ENCODE results near the gene RNF130.
"Not testable (repeated sequence)": the region's sequence is repeated elsewhere in the genome, so short reads cannot be mapped to it uniquely, and the experiment has no call there.

RNF130 gene

DNA sequence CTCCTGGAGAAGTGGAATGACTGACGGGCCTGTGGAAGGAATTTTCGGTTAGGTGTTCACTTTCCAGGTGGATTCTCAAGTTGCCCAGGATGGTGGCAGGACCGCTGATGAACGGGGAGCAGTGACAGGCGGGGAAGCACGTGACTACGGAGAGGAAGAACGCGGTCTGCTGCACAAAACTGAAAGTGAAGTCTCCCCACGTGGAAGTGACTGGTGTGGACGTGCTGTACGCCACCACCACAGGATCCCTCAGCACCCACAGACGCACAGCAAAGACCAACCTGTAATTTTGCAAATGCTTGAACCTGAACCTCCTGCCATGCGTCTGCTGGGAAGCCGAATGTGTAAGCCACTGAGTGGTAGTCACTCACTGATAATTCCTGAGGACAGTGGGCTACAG, 51.4 kb downstream of the RNF130 start:
- DNase-seq (ENCODE audit: low read depth in 1 of 2, low spot score in 1 of 2): no peak

DNA sequence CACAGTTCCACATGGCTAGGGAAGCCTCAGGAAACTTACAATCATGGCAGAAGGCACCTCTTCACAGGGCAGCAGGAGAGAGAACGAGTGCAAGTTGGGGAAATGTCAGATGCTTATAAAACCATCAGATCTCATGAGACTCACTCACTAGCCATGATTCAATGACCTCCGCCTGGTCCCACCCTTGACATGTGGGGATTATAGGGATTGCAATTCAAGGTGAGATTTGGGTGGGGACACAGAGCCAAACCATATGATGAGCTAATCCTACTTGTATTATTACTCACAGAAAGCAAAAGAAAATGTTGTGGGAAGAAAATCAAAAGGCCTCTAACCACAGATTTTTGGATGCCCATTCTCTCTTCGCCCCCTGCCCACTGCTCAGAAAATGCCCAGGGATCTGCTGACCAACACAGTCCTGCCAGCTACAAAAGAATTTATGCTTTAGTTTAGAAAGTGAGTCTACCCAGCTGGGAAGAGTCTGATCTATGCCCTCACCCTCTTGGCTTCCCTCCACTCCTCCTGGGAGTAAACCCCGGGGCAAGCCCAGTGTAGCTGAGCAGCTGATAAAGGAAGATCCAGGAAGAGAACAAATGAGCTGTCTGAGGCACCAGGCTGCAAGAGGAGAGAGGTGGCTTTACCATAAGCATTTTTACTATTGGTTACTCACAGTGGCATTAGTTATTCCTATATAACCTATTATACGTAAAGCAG, 53.1 kb downstream of the RNF130 start:
- no peak for DNase-seq (ENCODE audit: low read depth in 1 of 2, low spot score in 1 of 2)

DNA sequence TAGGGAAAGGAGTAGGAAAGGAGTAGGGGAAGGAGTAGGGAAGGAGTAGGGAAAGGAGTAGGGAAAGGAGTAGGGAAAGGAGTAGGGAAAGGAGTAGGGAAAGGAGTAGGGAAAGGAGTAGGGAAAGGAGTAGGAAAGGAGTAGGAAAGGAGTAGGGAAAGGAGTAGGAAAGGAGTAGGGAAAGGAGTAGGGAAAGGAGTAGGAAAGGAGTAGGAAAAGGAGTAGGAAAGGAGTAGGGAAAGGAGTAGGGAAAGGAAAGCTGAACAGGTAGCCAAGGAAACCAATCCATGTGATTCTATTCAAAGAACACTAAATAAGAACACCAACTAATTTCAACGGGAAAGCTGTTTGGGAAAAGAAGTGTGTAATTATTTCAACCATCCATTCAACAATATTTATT, 56.0 kb downstream of the RNF130 start:
- not testable (repeated sequence) for DNase-seq (ENCODE audit: low read depth in 1 of 2, low spot score in 1 of 2)

DNA sequence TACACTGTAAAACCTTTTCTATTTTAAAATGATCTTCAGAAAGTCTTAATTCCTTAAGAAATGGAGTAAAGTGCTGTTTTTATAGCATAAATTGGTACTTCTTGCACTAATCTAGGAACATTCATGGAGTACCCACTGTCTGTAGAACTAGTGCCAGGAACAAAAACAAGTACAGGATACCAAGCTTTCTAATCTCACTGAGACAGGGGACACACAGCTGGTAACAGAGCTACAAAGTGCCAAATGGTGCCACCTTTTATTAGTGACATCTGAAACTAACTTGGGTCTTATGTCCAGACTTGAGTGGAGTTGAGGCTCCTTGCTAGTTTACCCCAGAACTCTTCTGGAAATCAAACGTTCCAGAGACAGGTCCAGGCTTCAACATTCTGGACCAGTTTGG, 57.9 kb downstream of the RNF130 start:
- no peak for DNase-seq (ENCODE audit: low read depth in 1 of 2, low spot score in 1 of 2)

DNA sequence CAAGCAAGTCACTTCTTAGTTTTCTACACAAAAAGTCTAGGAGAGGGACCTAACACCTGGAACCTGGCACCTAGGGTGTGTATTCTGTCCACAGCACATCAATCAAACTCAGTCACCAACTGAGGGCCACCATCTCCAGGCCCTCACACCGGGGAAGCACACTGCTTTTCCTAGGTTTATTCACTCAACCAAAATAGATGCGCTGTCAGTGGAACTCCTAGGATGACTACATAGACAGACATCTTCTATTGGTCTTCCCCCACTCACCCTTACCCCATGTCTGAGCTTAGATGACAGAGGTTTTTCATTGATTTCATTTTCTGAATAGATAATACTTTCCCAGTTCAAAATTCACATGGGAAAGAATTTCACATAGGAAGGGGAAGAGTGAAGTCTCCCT, 59.2 kb downstream of the RNF130 start:
- no peak for DNase-seq (ENCODE audit: low read depth in 1 of 2, low spot score in 1 of 2)

DNA sequence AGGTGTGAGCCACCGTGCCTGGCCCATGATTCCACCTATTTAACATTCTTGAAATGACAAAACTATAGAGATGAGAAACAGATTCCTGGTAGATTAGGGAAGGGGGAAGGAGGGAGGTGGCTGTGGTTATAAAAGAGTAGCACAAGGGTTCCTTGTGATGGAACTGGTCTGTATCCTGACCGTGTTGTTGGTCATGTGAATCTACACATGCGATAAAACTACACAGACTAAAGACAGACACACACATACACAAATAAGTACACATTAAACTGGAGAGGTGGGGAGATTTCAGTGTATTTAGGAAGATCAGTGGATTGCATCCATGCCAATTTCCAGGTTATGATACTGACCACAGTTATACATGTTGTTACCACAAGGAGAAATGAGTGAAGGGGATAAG, 60.9 kb downstream of the RNF130 start:
- no peak for DNase-seq (ENCODE audit: low read depth in 1 of 2, low spot score in 1 of 2)

DNA sequence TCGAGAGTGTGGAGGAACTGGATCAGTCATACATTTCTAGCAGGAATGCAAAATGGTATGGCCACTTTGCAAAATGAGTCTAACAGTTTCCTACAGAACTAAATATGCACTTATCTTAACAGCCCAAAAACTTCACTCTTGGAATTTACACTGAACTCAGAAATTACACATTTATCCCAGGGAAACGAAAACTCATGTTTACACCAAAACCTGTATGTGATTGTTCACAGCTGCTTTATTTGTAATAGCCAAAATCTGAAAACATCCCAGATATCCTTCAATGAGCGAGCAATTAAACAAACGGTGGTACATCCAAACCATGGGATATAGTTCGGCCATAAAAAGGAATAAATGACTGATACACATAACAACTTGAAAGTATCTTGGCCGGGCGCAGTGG, 62.0 kb downstream of the RNF130 start:
- DNase-seq (ENCODE audit: low read depth in 1 of 2, low spot score in 1 of 2): no peak

DNA sequence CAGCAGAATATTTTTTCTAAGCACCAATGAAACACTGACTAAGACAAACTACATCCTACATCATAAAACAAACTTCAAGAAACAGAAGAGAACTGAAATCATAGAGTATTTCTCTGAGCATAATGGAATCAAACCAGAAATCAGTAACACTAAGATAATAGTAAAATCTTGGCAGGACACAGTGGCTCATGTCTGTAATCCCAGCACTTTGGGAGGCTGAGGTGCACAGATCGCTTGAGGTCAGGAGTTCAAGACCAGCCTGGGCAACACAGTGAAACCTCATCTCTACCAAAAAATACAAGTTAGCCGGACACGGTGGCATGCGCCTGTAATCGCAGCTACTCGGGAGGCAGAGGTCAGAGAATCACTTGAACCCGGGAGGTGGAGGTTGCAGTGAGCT, 63.1 kb downstream of the RNF130 start:
- DNase-seq (ENCODE audit: low read depth in 1 of 2, low spot score in 1 of 2): no peak

DNA sequence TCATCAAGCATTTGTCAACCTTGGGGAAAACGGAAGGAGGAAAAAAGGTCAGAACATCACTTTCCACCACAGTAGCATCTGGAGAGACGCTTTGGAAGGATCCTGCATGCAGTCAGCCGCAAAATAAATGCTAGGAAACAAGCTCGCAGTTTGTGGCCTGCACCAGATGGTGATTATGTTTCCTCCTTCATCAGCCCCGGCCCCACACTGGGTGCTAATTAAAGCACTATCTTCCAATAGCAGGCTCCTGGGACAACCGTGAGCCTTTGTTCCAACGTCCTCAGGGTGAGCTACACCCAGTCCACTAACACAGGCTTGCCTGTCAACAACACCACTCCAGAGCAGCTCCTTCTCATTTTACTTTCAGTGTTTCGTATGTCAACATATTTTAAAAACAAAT, 64.0 kb downstream of the RNF130 start:
- no peak for DNase-seq (ENCODE audit: low read depth in 1 of 2, low spot score in 1 of 2)

DNA sequence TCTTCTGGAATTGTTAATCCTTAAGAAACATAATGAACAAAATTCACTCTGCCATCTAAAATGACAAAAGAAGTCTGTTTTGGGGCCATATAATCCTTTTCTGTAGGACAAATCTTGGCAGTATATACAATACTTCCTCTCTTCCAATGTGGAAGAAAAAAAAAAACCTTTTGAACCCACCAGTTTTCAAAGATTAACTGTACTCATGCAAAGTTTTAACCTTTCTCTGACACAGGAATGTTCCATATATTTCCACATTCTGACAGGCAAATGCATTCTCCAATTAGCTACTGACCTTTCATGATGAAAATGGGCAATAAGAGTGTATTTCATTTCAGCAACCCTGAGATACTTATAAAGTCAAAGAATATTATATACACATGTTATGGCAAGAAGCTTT, 65.4 kb downstream of the RNF130 start:
- no peak for DNase-seq (ENCODE audit: low read depth in 1 of 2, low spot score in 1 of 2)

DNA sequence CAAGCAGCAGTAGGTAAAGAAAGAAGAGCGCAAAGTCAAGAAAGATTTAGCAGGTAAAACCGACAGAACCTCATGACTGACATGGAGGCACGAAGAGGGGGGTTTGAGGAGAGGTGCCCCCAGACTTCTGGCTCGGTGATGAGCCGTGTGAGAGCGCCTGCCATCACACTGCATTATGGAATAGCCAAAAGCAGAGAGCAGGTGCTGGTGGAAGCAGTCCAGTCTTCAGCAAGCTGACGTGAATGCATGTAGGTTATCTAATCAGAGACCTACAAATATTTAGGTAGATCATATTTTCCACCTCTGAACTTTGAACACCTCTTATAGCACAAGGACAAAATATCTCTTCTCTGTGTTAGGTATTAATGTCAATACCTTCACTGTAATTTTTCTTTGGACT, 68.4 kb downstream of the RNF130 start:
- no peak for DNase-seq (ENCODE audit: low read depth in 1 of 2, low spot score in 1 of 2)

DNA sequence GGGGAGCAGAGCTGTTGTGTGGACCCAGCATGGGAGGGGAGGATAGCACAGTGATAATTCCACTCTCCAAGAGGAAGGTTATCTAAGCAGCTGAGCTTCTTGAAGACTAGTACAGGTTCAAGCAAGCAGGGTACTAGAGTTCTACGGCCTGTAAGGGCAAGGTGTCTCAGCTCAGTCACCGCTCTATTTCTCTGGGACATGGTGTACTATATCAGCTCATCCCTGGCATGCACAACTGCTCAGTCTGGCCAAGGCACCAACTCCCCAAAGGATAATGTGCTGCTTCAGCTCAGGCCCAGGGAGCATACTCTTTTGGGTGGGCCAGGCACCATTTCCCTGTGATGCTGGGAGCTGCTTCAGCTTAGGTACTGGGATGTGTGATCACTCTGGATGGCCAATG, 69.8 kb downstream of the RNF130 start:
- DNase-seq (ENCODE audit: low read depth in 1 of 2, low spot score in 1 of 2): no peak

DNA sequence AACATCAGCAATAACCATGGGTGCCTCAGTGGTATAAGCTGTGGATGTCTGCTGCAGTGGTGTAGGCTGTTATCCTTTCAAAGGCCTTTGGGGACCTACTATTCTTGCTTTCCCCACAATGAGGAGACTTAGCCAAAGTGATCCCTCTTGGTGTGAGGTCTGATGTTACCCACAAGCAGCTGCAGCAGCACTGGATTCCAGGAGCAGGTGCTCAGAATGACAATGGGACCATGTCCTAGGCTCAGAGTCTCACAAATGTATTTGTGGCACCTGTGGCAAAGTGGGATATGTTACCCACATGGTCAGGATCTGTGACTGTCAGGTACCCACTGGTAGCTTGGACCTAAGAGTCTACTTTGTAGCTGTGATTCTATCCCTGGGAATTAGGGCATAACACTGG, 70.4 kb downstream of the RNF130 start:
- DNase-seq (ENCODE audit: low read depth in 1 of 2, low spot score in 1 of 2): no peak

DNA sequence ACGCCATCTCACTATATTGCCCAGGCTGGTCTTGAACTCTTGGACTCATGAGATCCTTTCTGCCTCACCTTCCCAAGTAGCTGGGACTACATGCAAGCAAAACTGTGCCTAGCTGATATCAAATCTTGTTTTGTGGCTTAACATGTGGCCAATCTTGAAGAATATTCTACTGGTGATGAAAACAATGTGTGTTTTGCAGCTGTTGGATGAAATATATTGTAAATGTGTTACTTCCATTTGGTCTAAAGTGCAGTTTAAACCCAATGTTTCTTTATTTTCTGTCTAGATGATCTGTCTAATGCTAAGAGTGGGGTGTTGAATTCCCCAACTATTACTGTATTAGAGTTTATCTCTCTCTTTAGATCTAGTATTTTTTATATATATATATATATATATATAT, 73.1 kb downstream of the RNF130 start:
- DNase-seq (ENCODE audit: low read depth in 1 of 2, low spot score in 1 of 2): no peak

DNA sequence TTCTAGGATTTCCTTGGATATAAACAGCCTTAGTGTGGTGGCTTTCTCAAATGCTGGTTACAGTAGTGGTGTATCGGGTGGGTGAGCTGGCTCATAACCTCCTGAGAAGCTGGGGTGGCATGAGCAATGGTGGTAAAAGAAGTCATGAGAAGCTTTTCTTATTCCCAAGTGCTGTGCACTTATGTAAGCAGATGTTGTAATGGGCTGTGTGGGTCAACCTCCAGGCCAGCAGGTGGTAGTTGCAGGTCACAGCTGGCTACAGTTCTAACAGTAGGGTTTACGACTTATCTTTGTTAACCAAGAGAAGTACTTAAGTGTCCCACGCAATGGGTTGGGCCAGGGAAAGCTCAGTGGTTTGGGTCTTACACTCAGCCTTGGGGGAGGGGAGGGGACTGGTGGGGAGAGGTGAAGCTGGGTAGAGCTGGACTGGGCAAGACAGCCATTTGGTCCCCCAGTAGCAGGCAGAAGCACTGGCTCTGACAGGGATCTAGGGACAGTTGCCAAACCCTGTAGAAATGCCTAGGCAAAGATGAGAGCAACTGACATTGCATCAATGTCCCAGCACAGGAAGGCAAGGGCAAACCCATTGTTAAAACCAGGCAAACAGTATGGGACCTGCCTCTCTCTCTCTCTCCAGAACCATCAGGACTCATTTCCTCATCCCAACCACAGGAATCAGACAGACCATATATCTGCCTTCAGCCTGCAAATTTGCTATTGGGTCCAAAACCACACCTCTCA, 76.8 kb downstream of the RNF130 start:
- no peak for DNase-seq (ENCODE audit: low read depth in 1 of 2, low spot score in 1 of 2)

DNA sequence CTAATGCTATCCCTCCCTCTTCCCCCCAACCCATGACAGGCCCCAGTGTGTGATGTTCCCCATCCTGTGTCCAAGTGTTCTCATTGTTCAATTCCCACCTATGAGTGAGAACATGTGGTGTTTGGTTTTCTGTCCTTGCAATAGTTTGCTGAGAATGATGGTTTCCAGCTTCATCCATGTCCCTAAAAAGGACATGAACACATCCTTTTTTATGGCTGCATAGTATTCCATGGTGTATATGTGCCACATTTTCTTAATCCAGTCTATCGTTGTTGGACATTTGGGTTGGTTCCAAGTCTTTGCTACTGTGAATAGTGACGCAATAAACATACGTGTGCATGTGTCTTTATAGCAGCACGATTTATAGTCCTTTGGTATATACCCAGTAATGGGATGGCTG, 78.7 kb downstream of the RNF130 start:
- not testable (repeated sequence) for DNase-seq (ENCODE audit: low read depth in 1 of 2, low spot score in 1 of 2)

DNA sequence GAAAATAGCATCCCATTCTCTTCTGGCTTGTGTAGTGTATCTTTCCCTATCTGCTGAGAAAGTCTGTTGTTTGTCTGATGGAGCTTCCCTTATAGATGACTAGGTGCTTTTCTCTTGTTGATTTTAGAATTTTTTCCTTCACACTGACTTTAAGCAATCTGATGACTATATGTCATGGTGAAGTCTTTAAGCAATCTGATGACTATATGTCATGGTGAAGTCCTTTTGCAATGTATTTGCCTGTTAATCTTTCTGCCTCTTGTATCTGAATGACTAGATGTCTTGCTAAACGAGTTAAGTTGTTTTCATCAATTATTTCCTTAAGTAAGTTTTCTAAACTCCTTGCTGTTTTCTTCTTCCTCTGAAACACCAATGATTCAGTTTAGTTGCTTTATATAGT, 80.5 kb downstream of the RNF130 start:
- DNase-seq (ENCODE audit: low read depth in 1 of 2, low spot score in 1 of 2): no peak

DNA sequence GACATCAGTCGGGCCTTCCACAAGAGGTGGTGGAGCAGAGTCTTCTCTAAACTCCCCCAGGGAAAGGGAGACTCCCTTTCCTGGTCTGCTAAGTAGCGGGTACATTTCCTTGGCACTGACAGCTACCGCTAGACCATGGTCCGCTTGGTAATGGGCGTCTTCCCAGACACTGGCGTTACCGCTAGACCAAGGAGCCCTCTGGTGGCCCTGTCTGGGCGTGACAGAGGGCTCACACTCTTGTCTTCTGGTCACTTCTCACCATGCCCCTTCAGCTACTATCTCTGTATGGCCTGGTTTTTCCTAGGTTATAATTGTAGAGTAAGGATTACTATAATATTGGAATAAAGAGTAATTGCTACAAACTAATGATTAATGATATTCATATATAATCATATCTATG, 81.0 kb downstream of the RNF130 start:
- not testable (repeated sequence) for DNase-seq (ENCODE audit: low read depth in 1 of 2, low spot score in 1 of 2)

DNA sequence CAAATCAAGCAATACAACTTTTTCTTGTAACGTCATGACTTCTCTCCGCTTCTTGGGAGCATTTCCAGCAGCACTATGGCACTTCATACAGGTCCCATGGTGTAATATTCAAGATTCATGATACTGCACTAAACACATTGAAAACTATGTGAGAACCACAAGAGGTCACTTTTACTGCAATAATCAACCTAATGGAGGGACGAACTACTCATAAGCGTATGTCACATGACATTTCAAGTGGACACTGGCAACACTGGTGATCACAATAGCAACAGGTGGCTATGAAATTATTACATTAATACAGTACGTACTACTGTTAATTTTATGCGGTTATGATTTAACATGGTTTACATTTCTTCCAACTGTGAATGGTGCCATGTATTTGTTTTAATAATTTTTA, 85.2 kb downstream of the RNF130 start:
- DNase-seq (ENCODE audit: low read depth in 1 of 2, low spot score in 1 of 2): no peak

DNA sequence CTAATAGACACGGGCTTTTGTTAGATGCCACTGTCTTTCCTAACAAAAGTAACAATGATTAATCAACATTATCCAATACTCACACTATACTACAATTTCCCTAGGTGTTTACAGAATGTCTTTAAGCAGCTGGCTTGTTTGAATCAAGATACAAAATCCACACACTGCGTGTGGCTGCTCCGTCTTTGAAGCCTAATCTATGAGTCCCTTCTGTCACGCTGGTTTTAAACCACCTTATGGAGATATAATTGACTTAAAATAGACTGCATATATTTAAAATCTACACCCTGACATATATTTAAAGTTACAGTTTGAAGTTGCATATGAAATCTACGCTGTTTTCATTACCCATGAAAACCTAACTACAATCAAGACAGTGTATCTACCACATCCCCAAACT, 89.9 kb downstream of the RNF130 start:
- DNase-seq (ENCODE audit: low read depth in 1 of 2, low spot score in 1 of 2): no peak

DNA sequence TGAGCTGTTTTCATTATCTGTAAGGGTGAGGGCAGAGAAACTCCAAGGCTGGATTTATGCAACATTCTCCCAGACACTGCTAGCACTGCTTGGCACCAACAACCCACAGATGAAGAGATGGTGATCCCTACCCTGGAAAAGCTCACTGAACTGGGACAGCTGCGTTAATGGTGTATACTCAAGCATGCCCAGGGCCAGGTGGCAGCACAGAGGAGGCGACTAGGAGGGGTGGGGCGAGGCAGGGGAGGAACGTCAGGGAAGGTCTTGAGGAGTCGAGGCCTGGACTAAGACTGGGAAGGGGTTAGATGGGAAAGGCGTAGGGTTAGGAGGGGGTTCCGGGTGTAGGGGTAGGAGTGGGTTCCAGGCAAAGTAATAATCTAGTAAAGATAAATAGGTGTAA, 90.8 kb downstream of the RNF130 start:
- no peak for DNase-seq (ENCODE audit: low read depth in 1 of 2, low spot score in 1 of 2)

DNA sequence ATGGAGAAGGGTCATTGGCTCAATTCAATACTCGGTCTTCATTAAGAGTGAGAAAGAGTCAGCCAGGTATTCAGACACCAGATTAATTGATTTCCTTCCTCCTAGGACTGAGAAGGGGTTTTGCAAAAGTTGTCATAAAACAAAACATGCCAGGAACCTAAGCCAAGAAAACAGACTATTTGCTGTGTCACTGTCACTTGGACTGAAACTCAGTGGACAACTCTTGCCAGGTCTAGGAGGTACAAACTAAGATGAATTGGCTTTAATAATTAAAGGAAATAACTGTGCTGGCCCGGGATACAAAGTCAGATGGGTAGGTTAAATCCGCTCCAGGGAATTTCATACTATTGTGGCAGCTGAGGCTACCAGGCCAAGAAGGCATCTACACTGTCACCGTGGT, 92.8 kb downstream of the RNF130 start:
- DNase-seq (ENCODE audit: low read depth in 1 of 2, low spot score in 1 of 2): no peak

DNA sequence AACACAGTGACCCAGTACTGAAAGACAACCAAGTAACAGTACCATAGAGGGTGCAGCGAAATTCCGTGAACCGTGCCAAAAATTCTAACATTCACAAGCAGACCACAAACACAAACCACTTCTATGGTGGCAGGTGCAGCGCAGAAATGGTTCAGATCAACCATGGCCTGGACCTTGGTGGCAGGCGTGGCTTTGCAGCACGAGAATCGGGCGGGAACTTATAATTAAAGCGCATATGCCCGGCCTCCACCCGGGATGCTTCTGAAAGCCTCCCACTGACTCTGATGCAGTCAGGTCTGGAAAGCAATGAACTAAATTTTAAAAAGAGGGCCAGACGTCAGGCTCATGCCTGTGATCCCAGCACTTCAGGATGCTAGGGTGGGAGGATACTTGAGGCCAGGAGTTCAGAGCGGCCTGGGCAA, 95.8 kb downstream of the RNF130 start:
- DNase-seq (ENCODE audit: low read depth in 1 of 2, low spot score in 1 of 2): no peak
